H1 (cell line): Measurements from ENCODE around the gene HDAC9. TPM values are rescaled to one million over a fixed set of nuclear protein-coding genes. Genes with fewer than 3 reads are reported as not detected.

ENCODE experiments used
- CTCF ChIA-PET: fragments of 300-600 bp; sonication (Branson Sonifier 250); formaldehyde crosslinking; loops from one replicate; lab custom pipeline; 2021; ENCODE audit not compliant: partially characterized antibody; lab: Charles Lee
- POLR2A ChIA-PET: fragments of 300-600 bp; sonication (Branson Sonifier 250); formaldehyde crosslinking; loops from one replicate; lab custom pipeline; 2021; ENCODE audit warnings: inconsistent platforms; ENCODE audit not compliant: partially characterized antibody; lab: Charles Lee
- DNase-seq, 2 experiments: peaks; one replicate each; pipeline versions ENCODE4 v3.0.0 to v3.0.0-alpha.2; 2010 to 2022; ENCODE audit warnings: low spot score in 2 of 2, low read depth in 1 of 2, mixed read lengths in 1 of 2
- FAIRE-seq: peaks from 2 replicates; lab custom pipeline; 2011; peaks lifted over from hg19 to GRCh38; lab: Jason Lieb, UNC
- H2AFZ ChIP-seq: 2 replicates; pipeline ENCODE4 v1.8.1; 2012; ENCODE audit warnings: low read length, inconsistent platforms
- H2AK5ac ChIP-seq: 2 replicates; pipeline ENCODE4 v1.6.1; 2013; ENCODE audit warnings: low read depth, low read length
- H2BK120ac ChIP-seq: replicated peaks from 2 replicates; pipeline ENCODE3; 2013; ENCODE audit warnings: low read depth, low read length, inconsistent platforms
- H2BK12ac ChIP-seq: 2 replicates; pipeline ENCODE4 v1.6.1; 2013; ENCODE audit warnings: low read depth, low read length
- H2BK15ac ChIP-seq: 2 replicates; pipeline ENCODE4 v1.6.1; 2013; ENCODE audit warnings: low read length
- H2BK20ac ChIP-seq: 2 replicates; pipeline ENCODE4 v1.6.1; 2013; ENCODE audit warnings: low read length
- H2BK5ac ChIP-seq: 2 replicates; pipeline ENCODE4 v1.6.1; 2013; ENCODE audit warnings: low read depth, low read length
- H3K14ac ChIP-seq: 2 replicates; pipeline ENCODE4 v1.6.1; 2013; ENCODE audit warnings: inconsistent platforms; ENCODE audit not compliant: insufficient read length
- H3K18ac ChIP-seq: 2 replicates; pipeline ENCODE4 v1.6.1; 2013; ENCODE audit warnings: low read length; ENCODE audit errors: extremely low read depth
- H3K23ac ChIP-seq: 2 replicates; pipeline ENCODE4 v1.6.1; 2013; ENCODE audit warnings: inconsistent platforms; ENCODE audit not compliant: insufficient read length
- H3K23me2 ChIP-seq: 2 replicates; pipeline ENCODE4 v1.6.1; 2013; ENCODE audit warnings: low read depth, low read length
- H3K27ac ChIP-seq: 2 replicates; pipeline ENCODE4 v1.6.1; 2011; ENCODE audit warnings: low read depth, low read length, inconsistent platforms
- H3K27me3 ChIP-seq, 4 experiments: replicated peaks in 1 of 4; 1 replicate in 1 of 4; 2 replicates in 3 of 4; pipeline versions ENCODE4 v1.6.1 to v1.8.1; 2011 to 2013; ENCODE audit warnings: low read length in 3 of 4, mild to moderate bottlenecking in 3 of 4, inconsistent platforms in 2 of 4, mixed read lengths in 2 of 4, moderate library complexity in 1 of 4; ENCODE audit not compliant: control insufficient read depth in 3 of 4, insufficient read depth in 3 of 4; ENCODE audit errors: extremely low read depth in 1 of 4
- H3K36me3 ChIP-seq, 4 experiments: 2 replicates each; pipeline versions ENCODE4 v1.6.1 to v1.8.1; 2011 to 2013; ENCODE audit warnings: mild to moderate bottlenecking in 4 of 4, low read length in 3 of 4, moderate library complexity in 2 of 4, control low read depth in 1 of 4, inconsistent platforms in 1 of 4; ENCODE audit not compliant: insufficient read depth in 4 of 4, control insufficient read depth in 2 of 4
- H3K4ac ChIP-seq: replicated peaks from 2 replicates; pipeline ENCODE3; 2013; ENCODE audit warnings: low read length, low read depth, mixed read lengths, inconsistent platforms; ENCODE audit not compliant: insufficient read length
- H3K4me1 ChIP-seq, 4 experiments: replicated peaks in 1 of 4; 1 replicate in 1 of 4; 2 replicates in 3 of 4; pipeline versions ENCODE4 v1.6.1 to v1.8.1; 2011 to 2013; ENCODE audit warnings: low read length in 3 of 4, inconsistent platforms in 2 of 4, mixed read lengths in 1 of 4; ENCODE audit not compliant: insufficient read depth in 4 of 4, control insufficient read depth in 3 of 4
- H3K4me2 ChIP-seq, 2 experiments: 2 replicates each; pipeline versions ENCODE4 v1.6.1 to v1.8.1; 2011 to 2013; ENCODE audit warnings: low read depth in 2 of 2, low read length in 2 of 2, control low read depth in 1 of 2, inconsistent platforms in 1 of 2, mild to moderate bottlenecking in 1 of 2; ENCODE audit not compliant: insufficient read depth in 1 of 2
- H3K4me3 ChIP-seq, 4 experiments: fragments of 200-600, 300-600 bp in 1 of 4; sonication (generic), shearing (Covaris generic), sonication (Bioruptor Twin) in 1 of 4; 2 replicates each; pipeline versions ENCODE4 v1.5.1 to v1.8.1; 2011 to 2016; ENCODE audit warnings: low read length in 4 of 4, low read depth in 3 of 4, control low read depth in 2 of 4, inconsistent platforms in 2 of 4, mild to moderate bottlenecking in 2 of 4, mixed read lengths in 1 of 4, moderate library complexity in 1 of 4; ENCODE audit not compliant: insufficient read depth in 2 of 4; ENCODE audit errors: extremely low read depth in 1 of 4
- H3K56ac ChIP-seq: replicated peaks from 2 replicates; pipeline ENCODE3; 2013; ENCODE audit warnings: low read depth, mild to moderate bottlenecking, mixed read lengths, low read length, inconsistent platforms; ENCODE audit not compliant: insufficient read length
- H3K79me1 ChIP-seq: 2 replicates; pipeline ENCODE4 v1.6.1; 2013; ENCODE audit warnings: low read depth, low read length, control low read depth
- H3K79me2 ChIP-seq, 2 experiments: 2 replicates each; pipeline versions ENCODE4 v1.6.1 to v1.8.1; 2012 to 2013; ENCODE audit warnings: low read length in 2 of 2, mild to moderate bottlenecking in 2 of 2, inconsistent platforms in 1 of 2; ENCODE audit not compliant: insufficient read depth in 2 of 2, control insufficient read depth in 1 of 2
- H3K9ac ChIP-seq, 4 experiments: replicated peaks in 1 of 4; 1 replicate in 1 of 4; 2 replicates in 3 of 4; pipeline versions ENCODE4 v1.6.1 to v1.8.1; 2011 to 2013; ENCODE audit warnings: low read depth in 3 of 4, low read length in 3 of 4, control low read depth in 2 of 4, mild to moderate bottlenecking in 2 of 4, moderate library complexity in 2 of 4, inconsistent platforms in 1 of 4; ENCODE audit errors: extremely low read depth in 1 of 4
- H3K9me3 ChIP-seq, 2 experiments: 2 replicates each; pipeline versions ENCODE4 v1.6.1 to v1.8.1; 2012 to 2013; ENCODE audit warnings: mild to moderate bottlenecking in 2 of 2, moderate library complexity in 2 of 2, control low read depth in 1 of 2, inconsistent platforms in 1 of 2, low read depth in 1 of 2, low read length in 1 of 2, mixed read lengths in 1 of 2; ENCODE audit not compliant: insufficient read depth in 2 of 2
- H4K20me1 ChIP-seq, 2 experiments: replicated peaks in 1 of 2; 2 replicates each; pipeline versions ENCODE3 to v1.8.1; 2011 to 2013; ENCODE audit warnings: inconsistent platforms in 2 of 2, low read length in 2 of 2, mild to moderate bottlenecking in 1 of 2; ENCODE audit not compliant: insufficient read depth in 2 of 2, control insufficient read depth in 1 of 2
- H4K5ac ChIP-seq: 2 replicates; pipeline ENCODE4 v1.6.1; 2013; ENCODE audit warnings: low read length, low read depth, mixed read lengths, inconsistent platforms; ENCODE audit not compliant: insufficient read length
- H4K8ac ChIP-seq: 2 replicates; pipeline ENCODE4 v1.8.0; 2013; ENCODE audit warnings: mild to moderate bottlenecking, moderate library complexity, low read length, inconsistent platforms; ENCODE audit not compliant: insufficient read depth; ENCODE audit errors: extremely low read depth
- H4K91ac ChIP-seq: replicated peaks from 2 replicates; pipeline ENCODE3; 2013; ENCODE audit warnings: low read length, mixed read lengths, inconsistent platforms; ENCODE audit not compliant: insufficient read length
- CTBP2 ChIP-seq: IDR thresholded peaks from 2 replicates; pipeline ENCODE4 v1.7.0; 2011; ENCODE audit warnings: borderline replicate concordance, mild to moderate bottlenecking, moderate library complexity, mixed read lengths, low read length; ENCODE audit not compliant: insufficient read depth, insufficient read length
- EGR1 ChIP-seq: IDR thresholded peaks from 2 replicates; pipeline ENCODE4 v1.6.1; 2011; ENCODE audit warnings: low read depth, low read length, borderline replicate concordance
- EP300 ChIP-seq, 2 experiments: IDR thresholded peaks; 1 replicate in 1 of 2; 2 replicates in 1 of 2; pipeline ENCODE4 v1.6.1; 2011 to 2012; ENCODE audit warnings: low read depth in 2 of 2, low read length in 2 of 2, mild to moderate bottlenecking in 2 of 2, borderline replicate concordance in 1 of 2, inconsistent platforms in 1 of 2, moderate library complexity in 1 of 2
- FOSL1 ChIP-seq: IDR thresholded peaks from 2 replicates; pipeline ENCODE4 v1.6.1; 2011; ENCODE audit warnings: mild to moderate bottlenecking, low read depth, low read length, moderate library complexity; ENCODE audit not compliant: insufficient read depth
- PHF8 ChIP-seq: fragments of 200-600 bp; sonication (generic); conservative IDR thresholded peaks from 2 replicates; pipeline ENCODE4 v1.7.1; 2012; ENCODE audit warnings: low read depth, mild to moderate bottlenecking, inconsistent platforms, low read length, moderate library complexity
- POLR2A ChIP-seq, 2 experiments: IDR thresholded peaks; 1 replicate in 1 of 2; 2 replicates in 1 of 2; pipeline ENCODE4 v1.6.1; 2011; ENCODE audit warnings: low read depth in 2 of 2, low read length in 2 of 2, mild to moderate bottlenecking in 2 of 2; ENCODE audit errors: control extremely low read depth in 1 of 2
- POU5F1 ChIP-seq: IDR thresholded peaks from 2 replicates; pipeline ENCODE4 v1.6.1; 2011; ENCODE audit warnings: low read depth, mild to moderate bottlenecking, low read length, moderate library complexity
- RXRA ChIP-seq: IDR thresholded peaks from 2 replicates; pipeline ENCODE4 v1.6.1; 2011; ENCODE audit warnings: low read depth, mild to moderate bottlenecking, low read length, moderate library complexity; ENCODE audit not compliant: insufficient read depth
- SIN3A ChIP-seq, 2 experiments: IDR thresholded peaks in 1 of 2; conservative IDR thresholded peaks in 1 of 2; 2 replicates each; pipeline ENCODE4 v1.6.1; 2011 to 2012; ENCODE audit warnings: low read length in 2 of 2, improper control_type of control experiment in 1 of 2, low read depth in 1 of 2, mild to moderate bottlenecking in 1 of 2
- WGBS, 2 experiments: shearing (Covaris generic) in 1 of 2; methylation state at CpG; one replicate each; pipeline versions ENCODE4 v1.1.6 to v1.1.7; 2013 to 2015; ENCODE audit warnings: low lambda C conversion rate in 2 of 2, mixed read lengths in 2 of 2, inconsistent platforms in 1 of 2, low coverage in 1 of 2, missing lambda C conversion rate in 1 of 2; ENCODE audit not compliant: insufficient replicate concordance in 2 of 2, insufficient coverage in 1 of 2, insufficient read length in 1 of 2; ENCODE audit errors: extremely low coverage in 1 of 2, missing lambda C conversion rate in 1 of 2; 5-methylcytosine and 5-hydroxymethylcytosine counted together
- polyA plus RNA-seq, 7 experiments: library from polyadenylated mRNA; depleted of rRNA in 3 of 7; stranded (reverse) in 5 of 7; unstranded in 2 of 7; fragments of >200 nt in 5 of 7; fragments of 200-250 nt in 2 of 7; gene quantifications; 1 replicate in 5 of 7; 2 replicates in 1 of 7; 4 replicates in 1 of 7; pipeline versions ENCODE4 v1.2.1 to v1.2.3, GENCODE V29; 2011 to 2013; ENCODE audit warnings: missing spikeins in 2 of 7, mixed read lengths in 2 of 7
- total RNA-seq: library from RNA; stranded (reverse); fragmentation: NEBNext Ultra II Directional; extraction: Animal tissue kit (Norgen Biotek cat#: 25700); gene quantifications from 2 replicates; pipeline ENCODE4 v1.2.1, GENCODE V29; 2021
- TF ChIP-seq, protein P1 (sequence below), 3 experiments: IDR thresholded peaks; 1 replicate in 2 of 3; 2 replicates in 1 of 3; pipeline versions ENCODE4 v1.5.1 to v1.6.1; 2011; ENCODE audit warnings: low read length in 3 of 3, mild to moderate bottlenecking in 3 of 3, inconsistent platforms in 2 of 3, low read depth in 1 of 3, moderate library complexity in 1 of 3; ENCODE audit not compliant: insufficient read depth in 1 of 3; ENCODE audit errors: control extremely low read depth in 1 of 3

Gene HDAC9
- total and polyA plus RNA-seq, 2 of the 8 experiments (the other 6 are each of a cell fraction or from before 2014, with no cell fraction given), result 9.5 to 13.1 TPM

DNA sequence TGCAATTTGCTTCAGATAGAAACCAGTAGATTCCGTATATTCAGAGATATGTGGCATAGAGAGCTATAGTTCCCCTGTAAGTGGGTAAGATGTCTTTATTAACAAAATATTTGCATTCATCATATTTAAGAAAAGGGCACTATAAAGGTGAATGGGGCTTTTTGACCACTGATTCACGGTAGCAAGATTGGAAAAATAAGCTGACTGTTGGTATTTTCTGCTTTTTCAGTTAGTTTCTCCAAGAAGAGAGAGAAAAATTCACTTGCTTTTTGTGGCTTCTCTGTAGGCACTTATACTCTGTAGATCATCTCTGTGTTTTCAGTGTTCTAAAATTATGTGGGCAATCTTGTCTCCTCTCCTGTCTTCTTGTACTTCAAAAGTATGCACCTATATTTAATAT, 376.8 kb downstream of the HDAC9 start:
- no peak overlapping the region for H4K5ac ChIP-seq
- TF ChIP-seq POU5F1 (no peak), SIN3A (conservative IDR thresholded peaks at IDR 0.05 in 1 of 2, IDR thresholded peaks at IDR 0.05 in 1 of 2; ENCODE audit: low read depth in 1 of 2, low read length in 2 of 2) (no peak), FOSL1 (no peak), CTBP2 (no peak), PHF8 (no peak), EP300 (IDR thresholded peaks at IDR 0.05; ENCODE audit: borderline replicate concordance in 1 of 2, low read depth in 2 of 2, low read length in 2 of 2) (no peak), EGR1 (no peak), RXRA (no peak), POLR2A (IDR thresholded peaks at IDR 0.05; ENCODE audit: control extremely low read depth in 1 of 2, low read depth in 2 of 2, low read length in 2 of 2) (no peak)
- TF ChIP-seq, protein P1, sequence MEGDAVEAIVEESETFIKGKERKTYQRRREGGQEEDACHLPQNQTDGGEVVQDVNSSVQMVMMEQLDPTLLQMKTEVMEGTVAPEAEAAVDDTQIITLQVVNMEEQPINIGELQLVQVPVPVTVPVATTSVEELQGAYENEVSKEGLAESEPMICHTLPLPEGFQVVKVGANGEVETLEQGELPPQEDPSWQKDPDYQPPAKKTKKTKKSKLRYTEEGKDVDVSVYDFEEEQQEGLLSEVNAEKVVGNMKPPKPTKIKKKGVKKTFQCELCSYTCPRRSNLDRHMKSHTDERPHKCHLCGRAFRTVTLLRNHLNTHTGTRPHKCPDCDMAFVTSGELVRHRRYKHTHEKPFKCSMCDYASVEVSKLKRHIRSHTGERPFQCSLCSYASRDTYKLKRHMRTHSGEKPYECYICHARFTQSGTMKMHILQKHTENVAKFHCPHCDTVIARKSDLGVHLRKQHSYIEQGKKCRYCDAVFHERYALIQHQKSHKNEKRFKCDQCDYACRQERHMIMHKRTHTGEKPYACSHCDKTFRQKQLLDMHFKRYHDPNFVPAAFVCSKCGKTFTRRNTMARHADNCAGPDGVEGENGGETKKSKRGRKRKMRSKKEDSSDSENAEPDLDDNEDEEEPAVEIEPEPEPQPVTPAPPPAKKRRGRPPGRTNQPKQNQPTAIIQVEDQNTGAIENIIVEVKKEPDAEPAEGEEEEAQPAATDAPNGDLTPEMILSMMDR (IDR thresholded peaks at IDR 0.05; ENCODE audit: control extremely low read depth in 1 of 3, insufficient read depth in 1 of 3, low read depth in 1 of 3, low read length in 3 of 3), result no peak
- H3K4me3 ChIP-seq, result no peak overlapping the region
- H4K20me1 ChIP-seq, result no peaks in the 10 kb centered on the region
- no peak overlapping the region for H4K8ac ChIP-seq
- H2BK15ac ChIP-seq, result no peak overlapping the region
- H3K18ac ChIP-seq, result no peak overlapping the region
- H2BK120ac ChIP-seq, result no peak overlapping the region
- no peak overlapping the region for H3K27ac ChIP-seq
- no peak overlapping the region for H2BK12ac ChIP-seq
- no peaks in the 10 kb centered on the region for H3K23me2 ChIP-seq
- no peak for DNase-seq
- no peaks in the 10 kb centered on the region for H3K4me1 ChIP-seq
- CTCF ChIA-PET, result interaction anchor here (0.6 to 0.7 kb wide), 2 partner anchors 11 to 653 kb away, joined by 3 to 5 read pairs; no protein-coding TSS in a partner anchor
- H2BK5ac ChIP-seq, result no peak overlapping the region
- no peak overlapping the region for H3K23ac ChIP-seq
- no peak overlapping the region for H4K91ac ChIP-seq
- no peak overlapping the region for H3K9ac ChIP-seq
- H3K4me2 ChIP-seq, result no peak overlapping the region
- H3K36me3 ChIP-seq, result no peaks in the 10 kb centered on the region
- H2AFZ ChIP-seq, result no peak overlapping the region
- no peaks in the 10 kb centered on the region for H3K79me2 ChIP-seq
- H3K14ac ChIP-seq, result no peak overlapping the region
- H3K79me1 ChIP-seq, result no peaks in the 10 kb centered on the region
- no peak overlapping the region for H2AK5ac ChIP-seq
- H3K27me3 ChIP-seq, result no peaks in the 10 kb centered on the region
- POLR2A ChIA-PET, result no interaction called here
- FAIRE-seq, result no peak
- 85% methylated on average over 2 of the region's 2 CpGs; no CpG with 5 or more reads in 1 of the 2 experiments for WGBS, 2 experiments
- H3K9me3 ChIP-seq, result no peaks in the 10 kb centered on the region
- no peak overlapping the region for H3K56ac ChIP-seq
- H3K4ac ChIP-seq, result no peak overlapping the region
- no peak overlapping the region for H2BK20ac ChIP-seq
